ENCODE results near the gene PTPRK.

Gene PTPRK

GRCh38 chr6:128452713-128453112, 67.7 kb downstream of the PTPRK start:
- no peak for ATAC-seq
- no peak for TF ChIP-seq OSR1 (CRISPR knock-in tag; IDR thresholded peaks at IDR 0.05)

GRCh38 chr6:128446497-128446896, 73.9 kb downstream of the PTPRK start:
- TF ChIP-seq OSR1 (CRISPR knock-in tag; IDR thresholded peaks at IDR 0.05): no peak
- TF ChIP-seq BACH2 (CRISPR knock-in tag; IDR thresholded peaks at IDR 0.05; ENCODE audit: borderline replicate concordance): no peak
- TF ChIP-seq ARNTL (CRISPR knock-in tag; IDR thresholded peaks at IDR 0.05; ENCODE audit: borderline replicate concordance, low read depth): no peak
- TF ChIP-seq ZNF8 (CRISPR knock-in tag; IDR thresholded peaks at IDR 0.05): no peak
- no peak for TF ChIP-seq ISL1 (CRISPR knock-in tag; IDR thresholded peaks at IDR 0.05)
- TF ChIP-seq ZFP30 (CRISPR knock-in tag; IDR thresholded peaks at IDR 0.05): no peak
- TF ChIP-seq TSHZ2 (CRISPR knock-in tag; IDR thresholded peaks at IDR 0.05): no peak
- no peak for TF ChIP-seq PATZ1 (CRISPR knock-in tag; IDR thresholded peaks at IDR 0.05; ENCODE audit: borderline replicate concordance)
- TF ChIP-seq TCF4 (CRISPR knock-in tag; IDR thresholded peaks at IDR 0.05; ENCODE audit: borderline replicate concordance): no peak
- TF ChIP-seq, protein P1, sequence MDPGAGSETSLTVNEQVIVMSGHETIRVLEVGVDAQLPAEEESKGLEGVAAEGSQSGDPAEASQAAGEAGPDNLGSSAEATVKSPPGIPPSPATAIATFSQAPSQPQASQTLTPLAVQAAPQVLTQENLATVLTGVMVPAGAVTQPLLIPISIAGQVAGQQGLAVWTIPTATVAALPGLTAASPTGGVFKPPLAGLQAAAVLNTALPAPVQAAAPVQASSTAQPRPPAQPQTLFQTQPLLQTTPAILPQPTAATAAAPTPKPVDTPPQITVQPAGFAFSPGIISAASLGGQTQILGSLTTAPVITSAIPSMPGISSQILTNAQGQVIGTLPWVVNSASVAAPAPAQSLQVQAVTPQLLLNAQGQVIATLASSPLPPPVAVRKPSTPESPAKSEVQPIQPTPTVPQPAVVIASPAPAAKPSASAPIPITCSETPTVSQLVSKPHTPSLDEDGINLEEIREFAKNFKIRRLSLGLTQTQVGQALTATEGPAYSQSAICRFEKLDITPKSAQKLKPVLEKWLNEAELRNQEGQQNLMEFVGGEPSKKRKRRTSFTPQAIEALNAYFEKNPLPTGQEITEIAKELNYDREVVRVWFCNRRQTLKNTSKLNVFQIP (CRISPR knock-in tag; IDR thresholded peaks at IDR 0.05; ENCODE audit: borderline replicate concordance, low read depth): no peak
- ATAC-seq: no peak

- TF ChIP-seq BACH2 (CRISPR knock-in tag; IDR thresholded peaks at IDR 0.05; ENCODE audit: borderline replicate concordance): no peak
- TF ChIP-seq TCF4 (CRISPR knock-in tag; IDR thresholded peaks at IDR 0.05; ENCODE audit: borderline replicate concordance): no peak
- ATAC-seq: peak; percentile 74
Measured at GRCh38 chr6:128443553-128443952, 76.8 kb downstream of the PTPRK start.

GRCh38 chr6:128439627-128440026, 80.8 kb downstream of the PTPRK start:
- no peak for TF ChIP-seq ZNF565 (CRISPR knock-in tag; conservative IDR thresholded peaks at IDR 0.05; ENCODE audit: low read depth)
- TF ChIP-seq RARB (CRISPR knock-in tag; IDR thresholded peaks at IDR 0.05): no peak
- TF ChIP-seq CSDC2 (CRISPR knock-in tag; IDR thresholded peaks at IDR 0.05): no peak
- no peak for TF ChIP-seq TCF4 (CRISPR knock-in tag; IDR thresholded peaks at IDR 0.05; ENCODE audit: borderline replicate concordance)
- TF ChIP-seq ZFP30 (CRISPR knock-in tag; IDR thresholded peaks at IDR 0.05): no peak
- TF ChIP-seq ESRRG (CRISPR knock-in tag; IDR thresholded peaks at IDR 0.05): no peak
- TF ChIP-seq, protein P2, sequence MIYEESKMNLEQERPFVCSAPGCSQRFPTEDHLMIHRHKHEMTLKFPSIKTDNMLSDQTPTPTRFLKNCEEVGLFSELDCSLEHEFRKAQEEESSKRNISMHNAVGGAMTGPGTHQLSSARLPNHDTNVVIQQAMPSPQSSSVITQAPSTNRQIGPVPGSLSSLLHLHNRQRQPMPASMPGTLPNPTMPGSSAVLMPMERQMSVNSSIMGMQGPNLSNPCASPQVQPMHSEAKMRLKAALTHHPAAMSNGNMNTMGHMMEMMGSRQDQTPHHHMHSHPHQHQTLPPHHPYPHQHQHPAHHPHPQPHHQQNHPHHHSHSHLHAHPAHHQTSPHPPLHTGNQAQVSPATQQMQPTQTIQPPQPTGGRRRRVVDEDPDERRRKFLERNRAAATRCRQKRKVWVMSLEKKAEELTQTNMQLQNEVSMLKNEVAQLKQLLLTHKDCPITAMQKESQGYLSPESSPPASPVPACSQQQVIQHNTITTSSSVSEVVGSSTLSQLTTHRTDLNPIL (CRISPR knock-in tag; IDR thresholded peaks at IDR 0.05; ENCODE audit: low read depth): no peak
- no peak for TF ChIP-seq PATZ1 (CRISPR knock-in tag; IDR thresholded peaks at IDR 0.05; ENCODE audit: borderline replicate concordance)
- TF ChIP-seq, protein P1 (CRISPR knock-in tag; IDR thresholded peaks at IDR 0.05; ENCODE audit: borderline replicate concordance, low read depth): no peak
- no peak for TF ChIP-seq BACH2 (CRISPR knock-in tag; IDR thresholded peaks at IDR 0.05; ENCODE audit: borderline replicate concordance)
- no peak for TF ChIP-seq ZNF8 (CRISPR knock-in tag; IDR thresholded peaks at IDR 0.05)
- no peak for TF ChIP-seq SNAI2 (CRISPR knock-in tag; IDR thresholded peaks at IDR 0.05)
- no peak for TF ChIP-seq ZNF70 (CRISPR knock-in tag; IDR thresholded peaks at IDR 0.05)
- TF ChIP-seq ISL1 (CRISPR knock-in tag; IDR thresholded peaks at IDR 0.05): no peak
- no peak for TF ChIP-seq GLIS3 (CRISPR knock-in tag; IDR thresholded peaks at IDR 0.05)
- TF ChIP-seq OSR1 (CRISPR knock-in tag; IDR thresholded peaks at IDR 0.05): no peak
- ATAC-seq: no peak

All from SK-N-SH treated with all-trans-retinoic acid at 6 μM for 48 hours (cell line).